Measurements from ENCODE around the gene FAM89B. TPM values are rescaled to one million over a fixed set of nuclear protein-coding genes. Genes with fewer than 3 reads are reported as not detected.
A peak's percentile ranks its signal among the peaks of the same experiment; 100 is the strongest.

FAM89B gene
- total and polyA plus RNA-seq, 2 donors (not counting 1 experiment from before 2014, with no cell fraction given): 17.5 to 18.2 TPM

- peak overlapping the region; percentile 85 for H3K4me2 ChIP-seq (ENCODE audit: extremely low read depth, insufficient read depth, low read length)
- DNase-seq (ENCODE audit: low read depth in 2 of 2): peak in 1 of 2 donors; percentile 27
- H3K4me3 ChIP-seq (replicated peaks in 1 of 4; ENCODE audit: control extremely low read depth in 1 of 4, insufficient read depth in 1 of 4, low read depth in 3 of 4, low read length in 4 of 4): peak overlapping the region; percentile 12 to 90 (median 28)
- no peak overlapping the region for H3K9ac ChIP-seq (ENCODE audit: insufficient read depth, low read length)
- H3K36me3 ChIP-seq (ENCODE audit: control insufficient read depth, insufficient read depth, low read length): peaks cover 14% of the 10 kb centered on the region
- peaks cover 47% of the 10 kb centered on the region for H3K79me2 ChIP-seq (ENCODE audit: control insufficient read depth, insufficient read depth, low read length)
- no peaks in the 10 kb centered on the region for H4K20me1 ChIP-seq (ENCODE audit: control insufficient read depth, extremely low read depth, insufficient read depth, low read length)
- no peaks in the 10 kb centered on the region for H3K27me3 ChIP-seq (ENCODE audit: control insufficient read depth, insufficient read depth, low read length)
- peak overlapping the region; percentile 26 for H3K27ac ChIP-seq (ENCODE audit: insufficient read depth, low read length)
- H2AFZ ChIP-seq (ENCODE audit: low read length): no peak overlapping the region
- no peak for TF ChIP-seq CTCF (conservative IDR thresholded peaks at IDR 0.05 in 1 of 2, IDR thresholded peaks at IDR 0.05 in 1 of 2; ENCODE audit: low read depth in 1 of 2, low read length in 2 of 2)
- TF ChIP-seq EZH2 (IDR thresholded peaks at IDR 0.05; ENCODE audit: low read length, missing control alignments): no peak
- peaks cover 38% of the 10 kb centered on the region for H3K4me1 ChIP-seq (ENCODE audit: control insufficient read depth, extremely low read depth, insufficient read depth, low read length)
- no peaks in the 10 kb centered on the region for H3K9me3 ChIP-seq (ENCODE audit: control insufficient read depth, insufficient read depth, low read depth, low read length)
These were observed 39.6 kb downstream of the FAM89B start for GRCh38 chr11:65611758-65612603.

GRCh38 chr11:65612691-65613090, 40.4 kb downstream of the FAM89B start:
- H4K20me1 ChIP-seq (ENCODE audit: control insufficient read depth, extremely low read depth, insufficient read depth, low read length): no peaks in the 10 kb centered on the region
- TF ChIP-seq EZH2 (IDR thresholded peaks at IDR 0.05; ENCODE audit: low read length, missing control alignments) (no peak), CTCF (conservative IDR thresholded peaks at IDR 0.05 in 1 of 2, IDR thresholded peaks at IDR 0.05 in 1 of 2; ENCODE audit: low read depth in 1 of 2, low read length in 2 of 2) (no peak)
- H3K79me2 ChIP-seq (ENCODE audit: control insufficient read depth, insufficient read depth, low read length): peaks cover 55% of the 10 kb centered on the region
- no peak for DNase-seq (ENCODE audit: low read depth in 2 of 2)
- no peaks in the 10 kb centered on the region for H3K27me3 ChIP-seq (ENCODE audit: control insufficient read depth, insufficient read depth, low read length)
- no peaks in the 10 kb centered on the region for H3K9me3 ChIP-seq (ENCODE audit: control insufficient read depth, insufficient read depth, low read depth, low read length)
- H3K27ac ChIP-seq (ENCODE audit: insufficient read depth, low read length): no peak overlapping the region
- H3K9ac ChIP-seq (ENCODE audit: insufficient read depth, low read length): no peak overlapping the region
- H3K36me3 ChIP-seq (ENCODE audit: control insufficient read depth, insufficient read depth, low read length): peaks cover 18% of the 10 kb centered on the region
- H3K4me3 ChIP-seq (replicated peaks in 1 of 4; ENCODE audit: control extremely low read depth in 1 of 4, insufficient read depth in 1 of 4, low read depth in 3 of 4, low read length in 4 of 4): peak overlapping the region; percentile 12 to 90 (median 28)
- no peak overlapping the region for H2AFZ ChIP-seq (ENCODE audit: low read length)
- peaks cover 38% of the 10 kb centered on the region for H3K4me1 ChIP-seq (ENCODE audit: control insufficient read depth, extremely low read depth, insufficient read depth, low read length)
- H3K4me2 ChIP-seq (ENCODE audit: extremely low read depth, insufficient read depth, low read length): peak overlapping the region; percentile 85

GRCh38 chr11:65613091-65613928, 41.0 kb downstream of the FAM89B start:
- peak overlapping the region; percentile 88 for H3K9ac ChIP-seq (ENCODE audit: insufficient read depth, low read length)
- H3K27me3 ChIP-seq (ENCODE audit: control insufficient read depth, insufficient read depth, low read length): no peaks in the 10 kb centered on the region
- H3K27ac ChIP-seq (ENCODE audit: insufficient read depth, low read length): peak overlapping the region; percentile 84
- H3K4me2 ChIP-seq (ENCODE audit: extremely low read depth, insufficient read depth, low read length): peak overlapping the region; percentile 85
- no peak for DNase-seq (ENCODE audit: low read depth in 2 of 2)
- H4K20me1 ChIP-seq (ENCODE audit: control insufficient read depth, extremely low read depth, insufficient read depth, low read length): no peaks in the 10 kb centered on the region
- no peak overlapping the region for H2AFZ ChIP-seq (ENCODE audit: low read length)
- H3K79me2 ChIP-seq (ENCODE audit: control insufficient read depth, insufficient read depth, low read length): peaks cover 57% of the 10 kb centered on the region
- peaks cover 19% of the 10 kb centered on the region for H3K36me3 ChIP-seq (ENCODE audit: control insufficient read depth, insufficient read depth, low read length)
- no peaks in the 10 kb centered on the region for H3K9me3 ChIP-seq (ENCODE audit: control insufficient read depth, insufficient read depth, low read depth, low read length)
- peaks cover 38% of the 10 kb centered on the region for H3K4me1 ChIP-seq (ENCODE audit: control insufficient read depth, extremely low read depth, insufficient read depth, low read length)
- TF ChIP-seq EZH2 (IDR thresholded peaks at IDR 0.05; ENCODE audit: low read length, missing control alignments) (no peak), CTCF (conservative IDR thresholded peaks at IDR 0.05 in 1 of 2, IDR thresholded peaks at IDR 0.05 in 1 of 2; ENCODE audit: low read depth in 1 of 2, low read length in 2 of 2) (no peak)
- H3K4me3 ChIP-seq (replicated peaks in 1 of 4; ENCODE audit: control extremely low read depth in 1 of 4, insufficient read depth in 1 of 4, low read depth in 3 of 4, low read length in 4 of 4): peak overlapping the region; percentile 87 to 98 (median 91)

All from fibroblast of lung (primary cell).